B cell (primary cell): ENCODE results near the gene C19orf33. TPM values are rescaled to one million over a fixed set of nuclear protein-coding genes. Genes with fewer than 3 reads are reported as not detected.

Source experiments
- ATAC-seq: fragments of 200-7000 bp; cut with Tn5 transposase; one replicate; pipeline ENCODE4 v1.10.0; 2021; ENCODE audit warnings: low read depth, mild to moderate bottlenecking, moderate number of reproducible peaks, moderate library complexity
- CTCF ChIA-PET: fragments of 350-600 bp; sonication (Branson Sonifier 250); formaldehyde crosslinking; loops from one replicate; lab custom pipeline; 2021; ENCODE audit warnings: antibody characterized with exemption, inconsistent platforms; lab: Charles Lee
- POLR2A ChIA-PET: fragments of 350-600 bp; sonication (Branson Sonifier 250); formaldehyde crosslinking; loops from one replicate; lab custom pipeline; 2021; ENCODE audit warnings: antibody characterized with exemption; lab: Charles Lee
- DNase-seq: peaks from one replicate; pipeline ENCODE4 v3.0.0; 2013
- H2AFZ ChIP-seq: 2 replicates; pipeline ENCODE4 v1.6.1; 2012; ENCODE audit warnings: mild to moderate bottlenecking, low read depth, low read length; ENCODE audit not compliant: insufficient read depth, poor library complexity, severe bottlenecking
- H3K27ac ChIP-seq, 2 donors: 1 replicate in 1 of 2; 2 replicates in 1 of 2; pipeline ENCODE4 v1.5.1; 2012 to 2013; ENCODE audit warnings: low read length in 2 of 2, mild to moderate bottlenecking in 2 of 2, moderate library complexity in 1 of 2
- H3K27me3 ChIP-seq, 4 experiments: fragments of 200-600 bp in 1 of 4; sonication (generic) in 1 of 4; replicated peaks in 1 of 4; 1 replicate in 2 of 4; 2 replicates in 2 of 4; pipeline versions ENCODE4 v1.6.1 to v1.7.0; 2013 to 2016; ENCODE audit warnings: low read length in 3 of 4, mild to moderate bottlenecking in 2 of 4, mixed read lengths in 1 of 4, moderate library complexity in 1 of 4; ENCODE audit not compliant: insufficient read depth in 4 of 4, control insufficient read depth in 3 of 4; ENCODE audit errors: control extremely low read depth in 1 of 4
- H3K36me3 ChIP-seq, 2 experiments: replicated peaks in 1 of 2; 1 replicate in 1 of 2; 2 replicates in 1 of 2; pipeline versions ENCODE4 v1.6.1 to v1.7.1; 2013; ENCODE audit warnings: low read length in 1 of 2; ENCODE audit not compliant: insufficient read depth in 2 of 2, control insufficient read depth in 1 of 2; ENCODE audit errors: control extremely low read depth in 1 of 2, extremely low read depth in 1 of 2
- H3K4me1 ChIP-seq, 2 donors: fragments of 200-600 bp in 1 of 2; sonication (generic) in 1 of 2; 1 replicate in 1 of 2; 2 replicates in 1 of 2; pipeline versions ENCODE4 v1.5.1 to v1.6.1; 2013 to 2017; ENCODE audit warnings: low read length in 2 of 2; ENCODE audit not compliant: control insufficient read depth in 2 of 2, insufficient read depth in 2 of 2
- H3K4me2 ChIP-seq: replicated peaks from 2 replicates; pipeline ENCODE3; 2012; ENCODE audit warnings: mild to moderate bottlenecking, low read depth, low read length; ENCODE audit not compliant: poor library complexity, severe bottlenecking
- H3K4me3 ChIP-seq, 5 experiments: fragments of 200-600 bp in 1 of 5; sonication (generic) in 1 of 5; 1 replicate in 3 of 5; 2 replicates in 2 of 5; pipeline versions ENCODE4 v1.5.1 to v1.7.0; 2011 to 2016; ENCODE audit warnings: low read length in 4 of 5, mild to moderate bottlenecking in 4 of 5, low read depth in 2 of 5, control low read depth in 1 of 5, moderate library complexity in 1 of 5; ENCODE audit not compliant: insufficient read depth in 1 of 5; ENCODE audit errors: control extremely low read depth in 1 of 5, extremely low read depth in 1 of 5
- H3K79me2 ChIP-seq: fragments of 200-600 bp; sonication (generic); one replicate; pipeline ENCODE4 v1.6.0; 2016; ENCODE audit warnings: low read length; ENCODE audit not compliant: control insufficient read depth, insufficient read depth
- H3K9ac ChIP-seq: fragments of 200-600 bp; sonication (generic); 2 replicates; pipeline ENCODE4 v1.6.1; 2017; ENCODE audit warnings: mild to moderate bottlenecking, low read length, moderate library complexity
- H3K9me3 ChIP-seq, 3 donors: one replicate each; pipeline versions ENCODE4 v1.6.1 to v1.7.1; 2013; ENCODE audit warnings: low read length in 2 of 3; ENCODE audit not compliant: control insufficient read depth in 2 of 3, insufficient read depth in 1 of 3; ENCODE audit errors: control extremely low read depth in 1 of 3
- H4K20me1 ChIP-seq: 2 replicates; pipeline ENCODE4 v1.6.0; 2012; ENCODE audit warnings: mild to moderate bottlenecking, low read length; ENCODE audit not compliant: insufficient read depth, control insufficient read depth, poor library complexity, severe bottlenecking
- H3K27ac Mint-ChIP-seq: one replicate; pipeline ENCODE4 v1.8.0; 2021; ENCODE audit warnings: mixed read lengths
- H3K27me3 Mint-ChIP-seq: one replicate; pipeline ENCODE4 v1.8.0; 2021; ENCODE audit warnings: mixed read lengths
- H3K4me1 Mint-ChIP-seq: one replicate; pipeline ENCODE4 v1.8.0; 2021; ENCODE audit warnings: mixed read lengths
- H3K4me3 Mint-ChIP-seq: one replicate; pipeline ENCODE4 v1.8.0; 2021; ENCODE audit warnings: mixed read lengths
- H3K9me3 Mint-ChIP-seq: one replicate; pipeline ENCODE4 v1.8.0; 2022; ENCODE audit warnings: mixed read lengths; ENCODE audit not compliant: insufficient read depth
- CTCF ChIP-seq: fragments of 200-600 bp; IDR thresholded peaks from one replicate; pipeline ENCODE4 v1.8.0; 2022; ENCODE audit warnings: antibody characterized with exemption, mild to moderate bottlenecking
- EZH2 ChIP-seq: IDR thresholded peaks from 2 replicates; pipeline ENCODE4 v1.6.1; 2012; ENCODE audit warnings: borderline replicate concordance, low read depth, mild to moderate bottlenecking, moderate library complexity, low read length; ENCODE audit not compliant: insufficient read depth, poor library complexity, severe bottlenecking
- WGBS: methylation state at CpG from one replicate; pipeline ENCODE4 v1.1.5; 2013; ENCODE audit warnings: missing lambda C conversion rate; ENCODE audit not compliant: insufficient coverage; 5-methylcytosine and 5-hydroxymethylcytosine counted together
- intact Hi-C: fragments of 100-400 bp; cut with micrococcal nuclease; formaldehyde crosslinking; loops from one replicate; pipeline ENCODE4 v1.10.0; 2022
- polyA plus RNA-seq: library from polyadenylated mRNA; depleted of rRNA; stranded (reverse); fragments of >200 nt; gene quantifications from 2 replicates; pipeline ENCODE4 v1.2.3, GENCODE V29; 2012
- total RNA-seq, 2 donors: library from RNA; stranded (reverse); fragments of 120-200 nt in 1 of 2; gene quantifications; 1 replicate in 1 of 2; 2 replicates in 1 of 2; pipeline versions ENCODE4 v1.2.3 to v1.2.4, GENCODE V29; 2013 to 2022

The C19orf33 gene
- total and polyA plus RNA-seq, 2 donors (not counting 1 experiment from before 2014, with no cell fraction given): 1.2 TPM; not detected in 1

GRCh38 chr19:38270587-38271167, 33.4 kb upstream of the C19orf33 start:
- ChIA-PET CTCF (no interaction called here), POLR2A (no interaction called here)
- Mint-ChIP-seq H3K4me3 (no peak overlapping the region), H3K4me1 (peaks cover 25% of the 10 kb centered on the region), H3K27me3 (no peaks in the 10 kb centered on the region), H3K27ac (no peak overlapping the region), H3K9me3 (no peaks in the 10 kb centered on the region)
- 95% methylated on average over 2 of the region's 5 CpGs for WGBS
- DNase-seq (no peak), ATAC-seq (no peak)
- Histone ChIP-seq H3K27me3 (no peaks in the 10 kb centered on the region), H3K36me3 (no peaks in the 10 kb centered on the region), H3K79me2 (peaks cover 74% of the 10 kb centered on the region), H4K20me1 (peaks cover 12% of the 10 kb centered on the region), H3K4me1 (peaks cover under 1 to 3% of the 10 kb centered on the region in 2 donors), H2AFZ (no peak overlapping the region), H3K9ac (no peak overlapping the region), H3K9me3 (no peaks in the 10 kb centered on the region), H3K27ac (no peak overlapping the region), H3K4me3 (no peak overlapping the region), H3K4me2 (no peak overlapping the region)
- no peak for TF ChIP-seq EZH2
- TF ChIP-seq CTCF: no peak
- intact Hi-C loops: no loop called here

DNA sequence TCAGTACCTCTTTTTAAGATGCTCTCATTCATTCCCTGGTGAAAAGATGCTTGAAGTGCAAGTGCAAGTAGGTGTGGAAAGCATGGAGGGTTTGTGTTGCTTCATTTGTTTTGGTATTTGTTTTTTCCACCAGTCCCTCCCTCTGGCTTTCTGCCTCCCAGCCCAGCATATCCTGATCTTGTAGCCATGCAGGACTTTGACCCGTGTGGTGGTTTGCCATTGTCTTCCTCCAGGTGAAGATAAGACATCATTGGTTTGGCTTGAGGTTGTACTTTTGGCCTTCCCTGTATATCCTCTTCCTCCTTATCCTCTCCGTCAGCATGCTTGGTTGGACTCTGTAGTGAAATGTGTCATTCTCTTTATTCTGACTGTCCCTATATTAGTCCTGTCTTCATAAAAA, 30.6 kb upstream of the C19orf33 start:
- Histone ChIP-seq H3K79me2 (peaks cover 66% of the 10 kb centered on the region), H3K4me2 (no peak overlapping the region), H3K36me3 (no peaks in the 10 kb centered on the region), H3K9me3 (no peaks in the 10 kb centered on the region), H2AFZ (no peak overlapping the region), H3K27ac (no peak overlapping the region), H3K9ac (no peak overlapping the region), H3K27me3 (no peaks in the 10 kb centered on the region), H3K4me3 (no peak overlapping the region), H3K4me1 (no peaks in the 10 kb centered on the region), H4K20me1 (peaks cover 12% of the 10 kb centered on the region)
- ATAC-seq: no peak
- ChIA-PET POLR2A (no interaction called here), CTCF (interaction anchor here (0.6 kb wide), 1 partner anchor 17 kb away, joined by 3 read pairs; no protein-coding TSS in a partner anchor)
- Mint-ChIP-seq H3K4me1 (peaks cover 5% of the 10 kb centered on the region), H3K27ac (no peak overlapping the region), H3K9me3 (no peaks in the 10 kb centered on the region), H3K4me3 (no peak overlapping the region), H3K27me3 (no peaks in the 10 kb centered on the region)
- no peak for DNase-seq
- no CpG with 5 or more reads among the region's 2 CpGs for WGBS
- intact Hi-C loops: no loop called here
- TF ChIP-seq CTCF (no peak), EZH2 (no peak)
